CD14-positive monocyte (primary cell): Measurements from ENCODE around the gene NHLH2. TPM values are rescaled to one million over a fixed set of nuclear protein-coding genes. Genes with fewer than 3 reads are reported as not detected.
A peak's percentile ranks its signal among the peaks of the same experiment; 100 is the strongest.

Source experiments
- DNase-seq, 3 donors: peaks; one replicate each; pipeline ENCODE4 v3.0.0-alpha.2; 2011 to 2022
- H2AFZ ChIP-seq: 2 replicates; pipeline ENCODE4 v1.6.0; 2012; ENCODE audit warnings: mild to moderate bottlenecking, low read depth, low read length, inconsistent platforms; ENCODE audit not compliant: insufficient read depth, poor library complexity, severe bottlenecking
- H3K27ac ChIP-seq, 2 donors: 1 replicate in 1 of 2; 2 replicates in 1 of 2; pipeline ENCODE4 v1.5.1; 2012 to 2013; ENCODE audit warnings: low read length in 2 of 2, control low read depth in 1 of 2, inconsistent platforms in 1 of 2, low read depth in 1 of 2, mild to moderate bottlenecking in 1 of 2
- H3K27me3 ChIP-seq, 2 donors: one replicate each; pipeline versions ENCODE4 v1.6.0 to v1.6.1; 2011 to 2013; ENCODE audit warnings: low read length in 2 of 2; ENCODE audit not compliant: control insufficient read depth in 2 of 2, insufficient read depth in 2 of 2
- H3K36me3 ChIP-seq, 2 donors: replicated peaks in 1 of 2; 1 replicate in 1 of 2; 2 replicates in 1 of 2; pipeline versions ENCODE4 v1.5.1 to v1.6.1; 2012 to 2013; ENCODE audit warnings: low read length in 2 of 2, control low read depth in 1 of 2, inconsistent platforms in 1 of 2, mild to moderate bottlenecking in 1 of 2; ENCODE audit not compliant: insufficient read depth in 2 of 2, control insufficient read depth in 1 of 2
- H3K4me1 ChIP-seq, 2 donors: 1 replicate in 1 of 2; 2 replicates in 1 of 2; pipeline versions ENCODE4 v1.5.1 to v1.6.1; 2012 to 2013; ENCODE audit warnings: low read length in 2 of 2, control low read depth in 1 of 2, inconsistent platforms in 1 of 2, mild to moderate bottlenecking in 1 of 2, moderate library complexity in 1 of 2; ENCODE audit not compliant: insufficient read depth in 2 of 2, control insufficient read depth in 1 of 2
- H3K4me2 ChIP-seq: replicated peaks from 2 replicates; pipeline ENCODE3; 2012; ENCODE audit warnings: low read length, moderate library complexity, mild to moderate bottlenecking; ENCODE audit not compliant: poor library complexity, severe bottlenecking; ENCODE audit errors: extremely low read depth
- H3K4me3 ChIP-seq, 3 experiments: fragments of 200-600 bp in 1 of 3; sonication (generic) in 1 of 3; replicated peaks in 1 of 3; 1 replicate in 2 of 3; 2 replicates in 1 of 3; pipeline ENCODE4 v1.5.1; 2011 to 2013; ENCODE audit warnings: low read length in 3 of 3, mild to moderate bottlenecking in 3 of 3, control low read depth in 2 of 3, low read depth in 2 of 3, inconsistent platforms in 1 of 3, moderate library complexity in 1 of 3
- H3K79me2 ChIP-seq: 2 replicates; pipeline ENCODE4 v1.6.0; 2012; ENCODE audit warnings: mild to moderate bottlenecking, control low read depth, inconsistent platforms, low read length, moderate library complexity; ENCODE audit not compliant: insufficient read depth
- H3K9ac ChIP-seq: 2 replicates; pipeline ENCODE4 v1.6.0; 2017; ENCODE audit warnings: low read length, mild to moderate bottlenecking; ENCODE audit not compliant: insufficient read depth, poor library complexity, severe bottlenecking
- H3K9me3 ChIP-seq, 2 donors: replicated peaks in 1 of 2; 1 replicate in 1 of 2; 2 replicates in 1 of 2; pipeline versions ENCODE4 v1.5.1 to v1.6.1; 2012 to 2013; ENCODE audit warnings: low read length in 2 of 2, control low read depth in 1 of 2; ENCODE audit not compliant: control insufficient read depth in 1 of 2, insufficient read depth in 1 of 2
- H4K20me1 ChIP-seq: 2 replicates; pipeline ENCODE4 v1.6.0; 2012; ENCODE audit warnings: mild to moderate bottlenecking, low read length, control low read depth, moderate library complexity; ENCODE audit not compliant: insufficient read depth
- H3K27ac Mint-ChIP-seq, 7 donors: one replicate each; pipeline ENCODE4 v1.8.0; 2020; ENCODE audit warnings: mild to moderate bottlenecking in 7 of 7, mixed read lengths in 7 of 7, moderate library complexity in 6 of 7, inconsistent platforms in 2 of 7
- H3K27me3 Mint-ChIP-seq, 3 donors: one replicate each; pipeline ENCODE4 v1.8.0; 2021 to 2022; ENCODE audit warnings: low read depth in 3 of 3, mild to moderate bottlenecking in 3 of 3, mixed read lengths in 3 of 3, moderate library complexity in 3 of 3, inconsistent platforms in 1 of 3
- H3K36me3 Mint-ChIP-seq, 2 donors: one replicate each; pipeline ENCODE4 v1.8.0; 2020; ENCODE audit warnings: mixed read lengths in 2 of 2, inconsistent platforms in 1 of 2, mild to moderate bottlenecking in 1 of 2
- H3K4me1 Mint-ChIP-seq: one replicate; pipeline ENCODE4 v1.8.0; 2020; ENCODE audit warnings: mild to moderate bottlenecking, mixed read lengths
- H3K4me3 Mint-ChIP-seq, 2 donors: one replicate each; pipeline ENCODE4 v1.8.0; 2020; ENCODE audit warnings: mild to moderate bottlenecking in 2 of 2, mixed read lengths in 2 of 2, moderate library complexity in 1 of 2
- H3K9me3 Mint-ChIP-seq, 7 donors: one replicate each; pipeline ENCODE4 v1.8.0; 2020 to 2022; ENCODE audit warnings: mixed read lengths in 7 of 7, mild to moderate bottlenecking in 6 of 7, moderate library complexity in 6 of 7, inconsistent platforms in 2 of 7
- WGBS: methylation state at CpG from one replicate; pipeline ENCODE4 v1.1.5; 2013; ENCODE audit warnings: missing lambda C conversion rate; ENCODE audit not compliant: insufficient coverage; 5-methylcytosine and 5-hydroxymethylcytosine counted together
- intact Hi-C, 2 donors: fragments of 100-400 bp; cut with micrococcal nuclease; formaldehyde crosslinking; loops; one replicate each; pipeline versions ENCODE4 v1.15.0 to v1.15.1; 2023
- polyA plus RNA-seq, 3 donors: library from polyadenylated mRNA; depleted of rRNA in 1 of 3; unstranded in 2 of 3; stranded (reverse) in 1 of 3; fragments of 300-500 nt in 2 of 3; fragments of >200 nt in 1 of 3; fragmentation: Illumina TruSeq in 2 of 3; gene quantifications; 1 replicate in 2 of 3; 2 replicates in 1 of 3; pipeline ENCODE4 v1.2.3, GENCODE V29; 2012 to 2021
- TF ChIP-seq, protein P1 (sequence below): fragments of 200-600 bp; IDR thresholded peaks from one replicate; pipeline ENCODE4 v1.8.0; 2022; ENCODE audit warnings: antibody characterized with exemption, mild to moderate bottlenecking

NHLH2 gene
- polyA plus RNA-seq, 3 donors, result 0.03 TPM; not detected in 2

DNA sequence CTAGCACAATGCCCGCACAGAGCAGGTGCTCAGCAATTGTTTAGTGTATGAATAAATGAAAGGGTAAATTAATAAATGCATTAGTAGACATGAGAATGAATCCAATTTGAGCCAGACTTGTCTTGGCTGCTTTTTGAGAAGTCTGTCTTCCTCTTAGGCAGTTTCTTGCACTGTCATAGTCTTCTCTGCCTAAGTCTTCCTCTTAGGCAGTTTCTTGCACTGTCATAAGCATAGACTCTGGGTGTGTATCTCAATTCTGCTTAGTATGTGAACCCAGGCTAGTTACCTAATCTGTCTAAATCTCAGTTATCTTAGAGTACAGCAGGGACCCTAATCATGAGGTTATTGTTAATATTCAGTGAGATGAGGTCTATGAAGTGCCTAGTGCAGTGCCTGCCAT is 27.2 kb downstream of the NHLH2 start:
- Mint-ChIP-seq H3K27me3 (peaks cover 0 to 3% (median 0%) of the 10 kb centered on the region in 3 donors), H3K4me1 (peaks cover 20% of the 10 kb centered on the region), H3K9me3 (no peaks in the 10 kb centered on the region), H3K4me3 (no peak overlapping the region), H3K36me3 (no peaks in the 10 kb centered on the region), H3K27ac (peak overlapping the region in 3 of 7 donors; percentile 48 to 88 (median 75))
- no peaks in the 10 kb centered on the region for H4K20me1 ChIP-seq
- no peaks in the 10 kb centered on the region for H3K9me3 ChIP-seq
- no peak overlapping the region for H2AFZ ChIP-seq
- TF ChIP-seq, protein P1, sequence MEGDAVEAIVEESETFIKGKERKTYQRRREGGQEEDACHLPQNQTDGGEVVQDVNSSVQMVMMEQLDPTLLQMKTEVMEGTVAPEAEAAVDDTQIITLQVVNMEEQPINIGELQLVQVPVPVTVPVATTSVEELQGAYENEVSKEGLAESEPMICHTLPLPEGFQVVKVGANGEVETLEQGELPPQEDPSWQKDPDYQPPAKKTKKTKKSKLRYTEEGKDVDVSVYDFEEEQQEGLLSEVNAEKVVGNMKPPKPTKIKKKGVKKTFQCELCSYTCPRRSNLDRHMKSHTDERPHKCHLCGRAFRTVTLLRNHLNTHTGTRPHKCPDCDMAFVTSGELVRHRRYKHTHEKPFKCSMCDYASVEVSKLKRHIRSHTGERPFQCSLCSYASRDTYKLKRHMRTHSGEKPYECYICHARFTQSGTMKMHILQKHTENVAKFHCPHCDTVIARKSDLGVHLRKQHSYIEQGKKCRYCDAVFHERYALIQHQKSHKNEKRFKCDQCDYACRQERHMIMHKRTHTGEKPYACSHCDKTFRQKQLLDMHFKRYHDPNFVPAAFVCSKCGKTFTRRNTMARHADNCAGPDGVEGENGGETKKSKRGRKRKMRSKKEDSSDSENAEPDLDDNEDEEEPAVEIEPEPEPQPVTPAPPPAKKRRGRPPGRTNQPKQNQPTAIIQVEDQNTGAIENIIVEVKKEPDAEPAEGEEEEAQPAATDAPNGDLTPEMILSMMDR, result no peak
- H3K36me3 ChIP-seq, result no peaks in the 10 kb centered on the region
- H3K4me3 ChIP-seq, result no peak overlapping the region
- H3K27ac ChIP-seq, result no peak overlapping the region
- peak; percentile 61 to 75 (median 63) for DNase-seq
- H3K9ac ChIP-seq, result no peak overlapping the region
- no peak overlapping the region for H3K4me2 ChIP-seq
- no peaks in the 10 kb centered on the region for H3K27me3 ChIP-seq
- WGBS, result no CpG with 5 or more reads among the region's 1 CpG
- intact Hi-C loops, result loop anchor here in 1 of 2 donors (5.0 kb wide), 1 partner anchor 64 kb away; no protein-coding TSS in a partner anchor
- H3K4me1 ChIP-seq, result peaks cover 18 to 20% of the 10 kb centered on the region in 2 donors
- no peaks in the 10 kb centered on the region for H3K79me2 ChIP-seq

DNA sequence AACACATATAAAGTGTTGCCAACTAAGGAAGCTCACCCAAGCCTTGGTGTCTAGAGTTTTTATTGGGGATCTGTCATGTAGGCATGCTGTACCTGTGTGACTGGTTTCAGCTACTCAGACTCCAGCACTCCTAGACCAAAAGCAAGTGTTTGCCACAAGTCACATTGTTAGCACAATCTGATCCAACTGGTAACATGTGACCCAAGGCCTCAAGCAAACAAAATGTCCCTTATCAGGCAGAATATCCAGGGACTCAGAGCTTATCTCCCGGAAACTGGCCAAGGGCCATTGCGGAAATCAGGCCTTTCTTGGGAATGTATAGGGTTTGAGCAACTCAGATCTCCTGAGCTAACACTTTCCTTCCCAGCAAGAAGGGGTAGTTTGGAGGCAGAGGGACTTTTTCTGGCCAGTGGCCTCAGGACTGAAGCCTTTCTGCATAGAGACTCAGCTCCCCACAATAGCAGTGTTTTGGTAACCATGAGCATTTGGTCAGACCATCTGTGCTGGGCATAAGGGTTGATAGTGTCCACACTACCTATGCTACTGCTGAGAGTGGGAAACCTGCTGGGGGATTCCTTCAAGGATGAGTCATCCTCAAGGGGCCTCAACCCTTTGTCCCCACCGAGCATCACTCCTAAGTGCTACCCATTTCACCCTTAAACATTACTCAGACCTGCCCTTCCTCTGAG is 29.6 kb downstream of the NHLH2 start:
- H3K27ac Mint-ChIP-seq, result no peak overlapping the region

More for the DNA sequence above, 29.6 kb downstream of the NHLH2 start:
- H3K4me1 ChIP-seq, result peaks cover 25 to 29% of the 10 kb centered on the region in 2 donors
- H3K27ac ChIP-seq, result no peak overlapping the region
- Mint-ChIP-seq H3K4me1 (peaks cover 29% of the 10 kb centered on the region), H3K36me3 (no peaks in the 10 kb centered on the region), H3K9me3 (no peaks in the 10 kb centered on the region), H3K27me3 (peaks cover 0 to 3% (median under 1%) of the 10 kb centered on the region in 3 donors), H3K4me3 (no peak overlapping the region)
- H3K36me3 ChIP-seq, result no peaks in the 10 kb centered on the region
- H4K20me1 ChIP-seq, result no peaks in the 10 kb centered on the region
- no peaks in the 10 kb centered on the region for H3K79me2 ChIP-seq
- intact Hi-C loops, result loop anchor here in 1 of 2 donors (5.0 kb wide), 1 partner anchor 66 kb away; no protein-coding TSS in a partner anchor
- TF ChIP-seq, protein P1, result no peak
- no peak overlapping the region for H3K4me3 ChIP-seq
- WGBS, result 100% methylated on average over 1 of the region's 3 CpGs
- peak in 1 of 3 donors; percentile 8 for DNase-seq
- H3K4me2 ChIP-seq, result no peak overlapping the region
- H3K9me3 ChIP-seq, result no peaks in the 10 kb centered on the region
- no peak overlapping the region for H2AFZ ChIP-seq
- H3K27me3 ChIP-seq, result no peaks in the 10 kb centered on the region
- H3K9ac ChIP-seq, result no peak overlapping the region
